22Rv1 (cell line): ENCODE data around the gene SPTLC1.

Source experiments
- CTCF ChIP-seq: fragments of 450-650 bp; IDR thresholded peaks from 2 replicates; pipeline ENCODE4 v1.5.1; 2017; ENCODE audit warnings: mild to moderate bottlenecking
- ZFX ChIP-seq: fragments of 450-650 bp; IDR thresholded peaks from 2 replicates; pipeline ENCODE4 v1.6.1; 2017; ENCODE audit warnings: antibody characterized with exemption, borderline replicate concordance

GRCh38 chr9:92122800-92123199 lies 7.6 kb upstream of the SPTLC1 start:
- TF ChIP-seq CTCF: no peak
- no peak for TF ChIP-seq ZFX
